GM18951 (cell line): Measurements from ENCODE around the gene NKAIN1.
"Not testable (repeated sequence)": the region's sequence is repeated elsewhere in the genome, so short reads cannot be mapped to it uniquely, and the experiment has no call there.

Source experiments
- POLR2A ChIP-seq: IDR thresholded peaks from 4 replicates; pipeline ENCODE4 v1.6.1; 2011; ENCODE audit warnings: mild to moderate bottlenecking; ENCODE audit not compliant: insufficient read length, insufficient read depth; ENCODE audit errors: extremely low read depth
- in situ Hi-C: fragments of 300-500 bp; cut with MboI; formaldehyde crosslinking; loops from one replicate; pipeline ENCODE4 v1.12.0; 2022; ENCODE audit warnings: low sequenced_read_pairs, mixed read lengths, inconsistent platforms; ENCODE audit not compliant: unreplicated experiment

The NKAIN1 gene

GRCh38 chr1:31199236-31199790 is 40.4 kb downstream of the NKAIN1 start:
- in situ Hi-C loops: no loop called here

GRCh38 chr1:31198600-31198999 is 41.1 kb downstream of the NKAIN1 start:
- in situ Hi-C loops: no loop called here
- TF ChIP-seq POLR2A: no peak

More at GRCh38 chr1:31199236-31199790, 40.4 kb downstream of the NKAIN1 start:
- no peak for TF ChIP-seq POLR2A

GRCh38 chr1:31198150-31198549 is 41.5 kb downstream of the NKAIN1 start:
- in situ Hi-C loops: no loop called here
- TF ChIP-seq POLR2A: no peak

GRCh38 chr1:31196685-31197084 is 43.0 kb downstream of the NKAIN1 start:
- no peak for TF ChIP-seq POLR2A
- in situ Hi-C loops: no loop called here

GRCh38 chr1:31195267-31195666 is 44.4 kb downstream of the NKAIN1 start:
- in situ Hi-C loops: not testable (repeated sequence)

GRCh38 chr1:31193729-31194128 is 46.0 kb downstream of the NKAIN1 start:
- in situ Hi-C loops: no loop called here
- TF ChIP-seq POLR2A: no peak

- no peak for TF ChIP-seq POLR2A
- in situ Hi-C loops: no loop called here
Measured at GRCh38 chr1:31191281-31191680, 48.4 kb downstream of the NKAIN1 start.

- no peak for TF ChIP-seq POLR2A
- in situ Hi-C loops: loop anchor here (10.0 kb wide), 2 partner anchors 215 to 365 kb away; no protein-coding TSS in a partner anchor
Measured at GRCh38 chr1:31189696-31190674, 49.7 kb downstream of the NKAIN1 start.

GRCh38 chr1:31183927-31184554 is 55.6 kb downstream of the NKAIN1 start:
- in situ Hi-C loops: loop anchor here (10.0 kb wide), 2 partner anchors 221 to 371 kb away; no protein-coding TSS in a partner anchor
- no peak for TF ChIP-seq POLR2A

- in situ Hi-C loops: loop anchor here (10.0 kb wide), 2 partner anchors 222 to 372 kb away; no protein-coding TSS in a partner anchor
- no peak for TF ChIP-seq POLR2A
Measured at GRCh38 chr1:31183126-31183525, 56.6 kb downstream of the NKAIN1 start.

- in situ Hi-C loops: loop anchor here (10.0 kb wide), 2 partner anchors 222 to 372 kb away; no protein-coding TSS in a partner anchor
Measured at GRCh38 chr1:31182352-31182751, 57.3 kb downstream of the NKAIN1 start.

GRCh38 chr1:31181515-31182343 is 58.0 kb downstream of the NKAIN1 start:
- no peak for TF ChIP-seq POLR2A
- in situ Hi-C loops: loop anchor here (10.0 kb wide), 2 partner anchors 223 to 373 kb away; no protein-coding TSS in a partner anchor

More at GRCh38 chr1:31182352-31182751, 57.3 kb downstream of the NKAIN1 start:
- no peak for TF ChIP-seq POLR2A
